BE2C (cell line): Measurements from ENCODE around the gene MKRN1.

Experiments
- DNase-seq: peaks from one replicate; pipeline ENCODE4 v3.0.0-alpha.2; 2020
- H3K27me3 ChIP-seq: fragments of 250-450 bp; sonication (Bioruptor Pico); 2 replicates; pipeline ENCODE4 v1.5.1; 2020; ENCODE audit warnings: mild to moderate bottlenecking
- H3K36me3 ChIP-seq: fragments of 250-450 bp; sonication (Bioruptor Pico); 2 replicates; pipeline ENCODE4 v1.5.1; 2020; ENCODE audit warnings: mild to moderate bottlenecking
- H3K4me1 ChIP-seq: fragments of 250-450 bp; sonication (Bioruptor Pico); 2 replicates; pipeline ENCODE4 v1.5.1; 2020
- H3K4me3 ChIP-seq: 2 replicates; pipeline ENCODE4 v1.5.1; 2011; ENCODE audit warnings: low read depth, low read length
- H3K9me3 ChIP-seq: fragments of 250-450 bp; sonication (Bioruptor Pico); 2 replicates; pipeline ENCODE4 v1.5.1; 2020
- TF ChIP-seq, protein P1 (sequence below): IDR thresholded peaks from 2 replicates; pipeline ENCODE4 v1.5.1; 2012; ENCODE audit warnings: mild to moderate bottlenecking, low read depth, low read length

The MKRN1 gene

GRCh38 chr7:140476698-140477261 lies 2.5 kb downstream of the MKRN1 start:
- no peaks in the 10 kb centered on the region for H3K4me1 ChIP-seq
- no peak overlapping the region for H3K4me3 ChIP-seq
- H3K36me3 ChIP-seq = no peaks in the 10 kb centered on the region
- H3K9me3 ChIP-seq = no peaks in the 10 kb centered on the region
- TF ChIP-seq, protein P1, sequence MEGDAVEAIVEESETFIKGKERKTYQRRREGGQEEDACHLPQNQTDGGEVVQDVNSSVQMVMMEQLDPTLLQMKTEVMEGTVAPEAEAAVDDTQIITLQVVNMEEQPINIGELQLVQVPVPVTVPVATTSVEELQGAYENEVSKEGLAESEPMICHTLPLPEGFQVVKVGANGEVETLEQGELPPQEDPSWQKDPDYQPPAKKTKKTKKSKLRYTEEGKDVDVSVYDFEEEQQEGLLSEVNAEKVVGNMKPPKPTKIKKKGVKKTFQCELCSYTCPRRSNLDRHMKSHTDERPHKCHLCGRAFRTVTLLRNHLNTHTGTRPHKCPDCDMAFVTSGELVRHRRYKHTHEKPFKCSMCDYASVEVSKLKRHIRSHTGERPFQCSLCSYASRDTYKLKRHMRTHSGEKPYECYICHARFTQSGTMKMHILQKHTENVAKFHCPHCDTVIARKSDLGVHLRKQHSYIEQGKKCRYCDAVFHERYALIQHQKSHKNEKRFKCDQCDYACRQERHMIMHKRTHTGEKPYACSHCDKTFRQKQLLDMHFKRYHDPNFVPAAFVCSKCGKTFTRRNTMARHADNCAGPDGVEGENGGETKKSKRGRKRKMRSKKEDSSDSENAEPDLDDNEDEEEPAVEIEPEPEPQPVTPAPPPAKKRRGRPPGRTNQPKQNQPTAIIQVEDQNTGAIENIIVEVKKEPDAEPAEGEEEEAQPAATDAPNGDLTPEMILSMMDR = no peak
- no peaks in the 10 kb centered on the region for H3K27me3 ChIP-seq
- no peak for DNase-seq

- Histone ChIP-seq H3K27me3 (no peaks in the 10 kb centered on the region), H3K4me1 (no peaks in the 10 kb centered on the region), H3K4me3 (no peak overlapping the region), H3K9me3 (no peaks in the 10 kb centered on the region), H3K36me3 (no peaks in the 10 kb centered on the region)
- TF ChIP-seq, protein P1 = peak; percentile 70
- peak; percentile 55 for DNase-seq
Observed at GRCh38 chr7:140475747-140476333, 3.5 kb downstream of the MKRN1 start.

GRCh38 chr7:140463111-140463510 lies 16.2 kb downstream of the MKRN1 start:
- H3K4me1 ChIP-seq = no peaks in the 10 kb centered on the region
- TF ChIP-seq, protein P1 = no peak
- no peaks in the 10 kb centered on the region for H3K9me3 ChIP-seq
- H3K4me3 ChIP-seq = no peak overlapping the region
- peaks cover 27% of the 10 kb centered on the region for H3K36me3 ChIP-seq
- no peaks in the 10 kb centered on the region for H3K27me3 ChIP-seq
- DNase-seq = no peak

- H3K4me3 ChIP-seq = no peak overlapping the region
- H3K4me1 ChIP-seq = no peaks in the 10 kb centered on the region
- H3K36me3 ChIP-seq = peaks cover 38% of the 10 kb centered on the region
- TF ChIP-seq, protein P1 = no peak
- no peak for DNase-seq
- no peaks in the 10 kb centered on the region for H3K9me3 ChIP-seq
- H3K27me3 ChIP-seq = no peaks in the 10 kb centered on the region
Observed at GRCh38 chr7:140458916-140459315, 20.4 kb downstream of the MKRN1 start.

DNA sequence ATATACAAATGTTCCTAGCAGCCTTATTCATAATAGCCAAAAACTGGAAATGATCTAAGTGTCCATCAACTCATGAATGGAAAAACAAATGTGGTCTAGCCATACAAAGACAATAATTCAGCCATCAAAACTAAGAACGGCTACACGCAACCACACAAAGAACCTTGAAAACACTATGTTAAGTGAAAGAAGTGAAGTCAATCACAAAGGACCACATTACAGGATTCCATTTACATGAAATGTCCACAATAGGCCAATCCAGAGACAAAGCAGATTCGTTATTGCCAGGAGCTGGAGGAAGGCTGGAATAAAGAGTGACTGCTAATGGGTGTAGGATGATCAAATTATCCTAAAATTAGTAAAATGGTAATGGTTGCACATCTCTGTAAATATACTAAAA lies 21.1 kb downstream of the MKRN1 start:
- Histone ChIP-seq H3K27me3 (no peaks in the 10 kb centered on the region), H3K4me1 (no peaks in the 10 kb centered on the region), H3K9me3 (no peaks in the 10 kb centered on the region), H3K4me3 (no peak overlapping the region), H3K36me3 (peaks cover 38% of the 10 kb centered on the region)
- TF ChIP-seq, protein P1 = no peak
- no peak for DNase-seq

DNA sequence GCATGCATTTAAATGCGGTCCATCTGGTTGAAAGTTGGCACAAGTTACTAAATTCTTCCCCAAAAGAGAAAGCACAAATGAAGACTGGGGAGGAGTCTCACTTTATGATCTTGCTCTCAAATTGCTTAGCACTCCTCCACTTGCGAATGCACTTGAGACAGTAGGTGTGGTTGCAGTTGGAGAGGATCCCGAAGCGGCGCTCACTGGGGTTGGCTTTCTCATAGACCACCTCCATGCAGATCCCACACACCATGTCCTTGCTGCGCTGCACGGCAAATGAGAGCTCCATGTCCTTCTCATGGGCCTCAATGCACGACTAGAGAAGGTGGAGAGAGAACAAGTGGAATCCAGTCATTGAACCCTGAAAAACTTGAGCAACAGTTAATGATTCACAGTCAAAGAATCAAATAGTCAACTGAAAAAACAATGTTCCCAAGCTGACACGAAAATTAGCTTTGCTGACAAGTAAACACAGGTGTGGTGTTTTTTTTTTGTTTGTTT lies 22.7 kb downstream of the MKRN1 start:
- no peaks in the 10 kb centered on the region for H3K9me3 ChIP-seq
- TF ChIP-seq, protein P1 = no peak
- no peaks in the 10 kb centered on the region for H3K27me3 ChIP-seq
- peaks cover 38% of the 10 kb centered on the region for H3K36me3 ChIP-seq
- no peaks in the 10 kb centered on the region for H3K4me1 ChIP-seq
- DNase-seq = no peak
- H3K4me3 ChIP-seq = no peak overlapping the region
